ENCODE measurements around the gene CADPS. TPM values are rescaled to one million over a fixed set of nuclear protein-coding genes. Genes with fewer than 3 reads are reported as not detected.

CADPS gene
- polyA plus RNA-seq, 1 donor (not counting 4 experiments of a cell fraction or from before 2014, with no cell fraction given) = not detected

- Histone ChIP-seq H3K27me3 (ENCODE audit: control insufficient read depth, extremely low read depth, insufficient read depth, low read length) (peaks cover 4% of the 10 kb centered on the region), H3K9ac (ENCODE audit: control insufficient read depth, extremely low read depth, insufficient read depth, low read length) (no peak overlapping the region)
- TF ChIP-seq EZH2 (IDR thresholded peaks at IDR 0.05; ENCODE audit: low read length) = no peak
- TF ChIP-seq CTCF (optimal IDR thresholded peaks at IDR 0.05 in 1 of 3, IDR thresholded peaks at IDR 0.05 in 1 of 3, conservative IDR thresholded peaks at IDR 0.05 in 1 of 3; ENCODE audit: extremely low read depth in 1 of 3, insufficient read depth in 2 of 3, low read length in 3 of 3) = no peak
Measured at GRCh38 chr3:62761711-62762110, 113.5 kb downstream of the CADPS start.

GRCh38 chr3:62761311-62761710 is 113.9 kb downstream of the CADPS start:
- dilution Hi-C loops (cut with MboI; ENCODE audit: extremely low pct_ligation_motif_present, low sequenced_read_pairs) = no loop called here
- no peaks in the 10 kb centered on the region for H3K9me1 ChIP-seq (ENCODE audit: control insufficient read depth, extremely low read depth, insufficient read depth, low read length)
- H3K27me3 ChIP-seq (ENCODE audit: control insufficient read depth, extremely low read depth, insufficient read depth, low read length) = peaks cover 4% of the 10 kb centered on the region
- no peak overlapping the region for H3K4me2 ChIP-seq (ENCODE audit: control insufficient read depth, extremely low read depth, insufficient read depth, low read depth, low read length)
- DNase-seq (ENCODE audit: low read depth, low spot score) = no peak
- H4K20me1 ChIP-seq (ENCODE audit: control insufficient read depth, extremely low read depth, insufficient read depth, low read length) = no peaks in the 10 kb centered on the region
- no peak for TF ChIP-seq EZH2 (IDR thresholded peaks at IDR 0.05; ENCODE audit: low read length)
- TF ChIP-seq CTCF (optimal IDR thresholded peaks at IDR 0.05 in 1 of 3, IDR thresholded peaks at IDR 0.05 in 1 of 3, conservative IDR thresholded peaks at IDR 0.05 in 1 of 3; ENCODE audit: extremely low read depth in 1 of 3, insufficient read depth in 2 of 3, low read length in 3 of 3) = no peak
- FAIRE-seq = no peak
- no peak overlapping the region for H3K9ac ChIP-seq (ENCODE audit: control insufficient read depth, extremely low read depth, insufficient read depth, low read length)
- no peaks in the 10 kb centered on the region for H3K9me3 ChIP-seq (ENCODE audit: control insufficient read depth, low read depth, low read length)
- H3K27ac ChIP-seq (ENCODE audit: control insufficient read depth, insufficient read depth, low read length) = no peak overlapping the region
- no peaks in the 10 kb centered on the region for H3K4me1 ChIP-seq (ENCODE audit: control insufficient read depth, extremely low read depth, insufficient read depth, low read length)
- no peak overlapping the region for H2AFZ ChIP-seq (ENCODE audit: control insufficient read depth, low read length)
- H3K4me3 ChIP-seq (ENCODE audit: control insufficient read depth in 2 of 3, extremely low read depth in 1 of 3, insufficient read depth in 2 of 3, low read depth in 1 of 3, low read length in 3 of 3) = no peak overlapping the region
- no peaks in the 10 kb centered on the region for H3K36me3 ChIP-seq (ENCODE audit: control insufficient read depth in 2 of 2, extremely low read depth in 1 of 2, insufficient read depth in 2 of 2, low read length in 2 of 2)
- no peaks in the 10 kb centered on the region for H3K79me2 ChIP-seq (ENCODE audit: control insufficient read depth, insufficient read depth, low read length)

More at GRCh38 chr3:62761711-62762110, 113.5 kb downstream of the CADPS start:
- Histone ChIP-seq H3K4me3 (ENCODE audit: control insufficient read depth in 2 of 3, extremely low read depth in 1 of 3, insufficient read depth in 2 of 3, low read depth in 1 of 3, low read length in 3 of 3) (no peak overlapping the region), H3K4me1 (ENCODE audit: control insufficient read depth, extremely low read depth, insufficient read depth, low read length) (no peaks in the 10 kb centered on the region), H3K79me2 (ENCODE audit: control insufficient read depth, insufficient read depth, low read length) (no peaks in the 10 kb centered on the region), H3K36me3 (ENCODE audit: control insufficient read depth in 2 of 2, extremely low read depth in 1 of 2, insufficient read depth in 2 of 2, low read length in 2 of 2) (no peaks in the 10 kb centered on the region), H3K9me1 (ENCODE audit: control insufficient read depth, extremely low read depth, insufficient read depth, low read length) (no peaks in the 10 kb centered on the region), H3K4me2 (ENCODE audit: control insufficient read depth, extremely low read depth, insufficient read depth, low read depth, low read length) (no peak overlapping the region), H2AFZ (ENCODE audit: control insufficient read depth, low read length) (no peak overlapping the region), H3K9me3 (ENCODE audit: control insufficient read depth, low read depth, low read length) (no peaks in the 10 kb centered on the region), H4K20me1 (ENCODE audit: control insufficient read depth, extremely low read depth, insufficient read depth, low read length) (no peaks in the 10 kb centered on the region), H3K27ac (ENCODE audit: control insufficient read depth, insufficient read depth, low read length) (no peak overlapping the region)
- dilution Hi-C loops (cut with MboI; ENCODE audit: extremely low pct_ligation_motif_present, low sequenced_read_pairs) = no loop called here
- FAIRE-seq (no peak), DNase-seq (ENCODE audit: low read depth, low spot score) (no peak)
